GM18867 (cell line): ENCODE results near the gene POLR3A.

Experiments
- ATAC-seq: cut with Tn5 transposase; IDR thresholded peaks from one replicate; pipeline ENCODE4 v1.9.1; 2021; ENCODE audit warnings: mild to moderate bottlenecking, moderate library complexity; ENCODE audit not compliant: unreplicated experiment

Gene POLR3A

DNA sequence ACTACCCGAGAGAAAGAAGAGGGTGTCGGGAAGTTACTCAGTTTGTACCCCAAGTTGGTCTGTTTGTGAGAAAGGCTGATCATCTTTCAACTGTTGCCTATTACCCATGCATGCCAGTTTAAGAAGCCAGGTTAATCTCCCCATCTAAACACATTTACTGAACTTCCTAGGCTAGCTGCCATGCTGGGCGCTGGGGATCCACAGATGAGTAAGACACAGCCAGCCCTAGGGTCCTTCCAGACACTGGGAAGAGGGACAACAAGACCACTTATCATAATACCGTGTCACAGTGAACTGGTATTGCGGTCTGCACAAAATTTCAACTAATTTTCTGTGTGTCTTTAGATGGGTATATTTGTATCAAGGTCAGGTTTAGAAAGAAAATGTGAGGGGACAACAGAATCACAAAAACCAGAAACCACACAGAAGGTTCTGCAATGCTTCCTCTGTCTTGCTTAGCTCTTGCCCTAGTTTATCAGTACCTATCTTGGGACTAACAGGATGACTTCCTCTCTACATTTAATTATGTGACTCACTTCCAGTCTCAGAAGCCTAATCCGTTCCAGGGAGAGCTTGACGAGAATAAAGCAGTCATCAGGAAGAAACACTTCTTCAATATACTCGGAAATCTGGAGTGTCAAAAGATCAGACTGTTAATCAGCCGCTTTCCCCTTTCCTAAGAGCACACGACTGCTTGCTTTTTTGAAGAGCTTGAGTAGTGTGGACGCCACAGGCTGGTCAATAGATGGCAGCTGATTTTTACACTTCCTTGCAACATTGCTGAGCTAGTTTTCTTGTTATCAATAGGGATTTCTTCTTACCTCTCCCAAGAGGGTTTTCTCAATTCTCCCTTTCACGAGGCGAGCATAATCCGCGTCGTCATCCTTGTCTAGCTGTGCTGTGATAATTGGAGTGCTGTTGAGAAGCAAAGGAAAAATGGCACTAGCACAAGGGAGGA lies 45.7 kb downstream of the POLR3A start:
- ATAC-seq = no peak

DNA sequence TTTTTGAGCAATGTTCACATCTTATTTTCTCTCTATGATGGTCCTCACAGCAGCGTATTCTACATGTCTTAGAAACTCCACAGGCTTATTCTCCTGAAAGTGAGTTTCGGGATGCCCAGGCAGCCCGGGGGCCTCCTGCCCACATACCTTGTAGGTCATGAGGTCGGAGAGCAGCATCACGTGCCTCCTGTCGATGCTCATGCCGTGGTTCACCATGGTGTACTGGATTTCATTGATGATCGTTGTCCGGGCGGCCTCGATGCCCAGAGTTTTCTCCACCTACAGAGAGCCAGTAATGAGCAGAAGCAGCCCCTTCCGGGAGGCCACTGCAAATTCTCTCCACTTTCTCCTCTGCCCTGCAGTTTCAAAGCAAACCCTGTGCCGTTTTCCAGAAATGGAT lies 48.0 kb downstream of the POLR3A start:
- no peak for ATAC-seq

DNA sequence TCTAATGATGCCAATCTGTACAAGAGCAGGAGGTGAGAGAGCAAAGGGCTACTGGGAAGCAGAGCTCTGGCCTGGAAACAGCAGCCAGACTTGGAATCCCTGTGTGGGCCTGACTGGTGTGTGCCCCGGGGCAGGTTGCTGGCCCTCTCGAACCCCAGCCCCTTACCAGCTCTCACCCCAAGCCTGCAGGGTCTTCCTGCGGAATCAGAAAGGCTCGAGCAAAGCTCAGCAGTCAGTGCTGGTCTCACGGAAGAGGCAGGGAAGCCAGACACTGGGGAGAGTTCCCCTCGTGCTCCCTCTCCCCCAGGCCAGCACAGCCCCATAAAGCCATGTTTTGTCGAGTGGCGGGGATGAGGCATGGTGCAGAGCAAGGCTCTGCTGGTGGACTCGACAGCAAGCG lies 50.1 kb downstream of the POLR3A start:
- ATAC-seq = no peak

GRCh38 chr10:77978360-77978759 lies 51.0 kb downstream of the POLR3A start:
- ATAC-seq = no peak

- no peak for ATAC-seq
These were observed 51.4 kb downstream of the POLR3A start for GRCh38 chr10:77977934-77978333.

DNA sequence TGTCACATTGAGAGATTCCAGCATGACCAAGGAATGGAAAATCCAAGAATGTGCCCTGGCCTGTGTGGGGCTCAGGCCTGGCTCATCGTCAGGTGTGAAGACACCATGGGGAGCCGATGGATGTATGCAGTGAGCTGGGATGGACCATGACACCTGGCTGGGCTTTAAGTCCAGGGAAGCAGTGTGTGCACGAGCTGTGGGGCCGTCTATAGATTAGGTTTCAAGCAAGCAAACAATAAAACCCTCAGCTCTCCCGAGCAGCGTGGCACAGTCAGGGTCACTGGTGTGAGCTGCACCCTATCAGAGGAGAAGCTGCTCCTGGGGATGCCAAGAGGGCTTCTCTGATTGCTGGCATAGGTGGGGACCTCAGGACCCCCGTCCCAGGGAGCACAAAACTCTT lies 52.3 kb downstream of the POLR3A start:
- no peak for ATAC-seq

- ATAC-seq = no peak
These were observed 54.1 kb downstream of the POLR3A start for GRCh38 chr10:77975086-77975666.

GRCh38 chr10:77974396-77975074 lies 54.8 kb downstream of the POLR3A start:
- no peak for ATAC-seq

DNA sequence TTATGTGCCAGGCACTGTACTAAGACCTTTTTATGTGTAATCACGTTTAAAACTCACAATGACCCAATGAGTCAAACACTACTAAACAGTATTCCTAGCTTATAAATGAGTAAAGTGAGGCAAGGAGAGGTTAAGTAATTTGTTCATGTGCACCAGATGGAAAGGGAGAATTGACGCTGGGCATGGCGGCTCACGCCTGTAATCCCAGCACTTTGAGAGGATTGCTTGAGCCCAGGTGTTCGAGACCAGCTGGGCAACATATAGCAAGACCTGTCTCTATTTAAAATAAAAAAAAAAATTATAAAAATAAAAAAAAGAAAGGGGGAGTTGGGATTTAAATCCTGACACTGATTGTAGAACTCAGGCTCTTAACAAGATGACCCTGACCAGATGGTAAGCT lies 56.0 kb downstream of the POLR3A start:
- ATAC-seq = no peak

- no peak for ATAC-seq
These were observed 57.2 kb downstream of the POLR3A start for GRCh38 chr10:77972148-77972547.

DNA sequence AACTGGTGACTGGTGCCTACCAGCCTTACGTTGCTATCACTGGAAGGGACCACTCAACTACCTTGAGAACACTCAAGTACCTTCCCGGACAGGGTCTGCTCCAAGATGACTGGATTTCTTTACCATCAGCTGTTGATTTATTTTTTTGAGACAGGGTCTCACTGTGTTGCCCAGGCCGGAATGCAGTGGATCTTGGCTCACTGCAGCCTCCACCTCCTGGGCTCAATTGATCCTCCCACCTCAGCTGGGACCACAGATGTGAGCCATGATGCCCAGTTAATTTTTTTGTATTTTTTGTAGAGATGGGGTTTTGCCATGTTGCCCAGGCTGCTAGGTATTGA lies 57.5 kb downstream of the POLR3A start:
- no peak for ATAC-seq

DNA sequence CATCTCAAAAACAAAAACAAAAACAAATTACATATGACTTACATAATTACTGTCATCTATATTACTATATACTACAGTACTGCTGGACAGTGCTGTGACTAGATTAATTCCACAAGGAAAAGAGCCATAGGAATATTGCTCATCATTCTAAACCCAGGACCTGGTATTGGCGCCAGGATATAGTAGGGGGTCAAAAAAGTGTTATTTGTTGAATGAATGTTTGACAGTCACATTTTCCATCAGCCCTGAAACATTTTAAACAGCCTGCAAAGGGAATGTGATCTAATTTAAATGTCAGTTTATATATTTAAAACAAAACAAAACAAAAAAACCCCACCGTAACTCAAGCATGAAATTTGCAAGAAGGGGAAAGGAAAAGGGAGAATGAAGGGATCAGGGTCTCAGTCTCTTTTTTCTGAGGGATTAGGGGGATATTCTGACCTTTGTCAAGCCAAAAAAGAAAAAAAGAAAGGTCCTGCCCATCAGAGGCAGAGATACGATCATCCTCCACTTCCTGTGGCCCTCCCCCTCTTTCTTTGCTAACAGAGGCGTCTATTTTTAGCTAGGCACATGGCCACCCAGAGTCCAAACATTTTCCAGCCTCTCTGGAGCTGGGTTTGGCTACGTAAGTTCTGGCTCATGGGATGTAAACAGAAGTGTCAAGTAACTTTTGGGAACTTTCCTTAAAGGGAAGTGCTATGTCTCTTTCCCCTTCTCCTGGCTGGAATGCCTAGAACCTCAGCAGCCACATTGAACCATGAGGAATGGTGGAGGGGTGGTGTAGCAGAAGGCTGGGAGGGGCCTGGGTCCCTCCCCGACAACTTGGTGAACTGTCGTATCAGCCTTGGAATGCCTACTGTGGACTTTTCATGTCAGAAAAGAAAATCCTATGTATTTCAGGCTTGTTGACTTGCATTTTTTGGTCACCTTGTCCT lies 58.2 kb downstream of the POLR3A start:
- ATAC-seq = no peak

- no peak for ATAC-seq
These were observed 60.2 kb downstream of the POLR3A start for GRCh38 chr10:77969114-77969513.

- no peak for ATAC-seq
These were observed 61.7 kb downstream of the POLR3A start for GRCh38 chr10:77967611-77968022.

- ATAC-seq = no peak
These were observed 64.0 kb downstream of the POLR3A start for GRCh38 chr10:77965294-77965693.

DNA sequence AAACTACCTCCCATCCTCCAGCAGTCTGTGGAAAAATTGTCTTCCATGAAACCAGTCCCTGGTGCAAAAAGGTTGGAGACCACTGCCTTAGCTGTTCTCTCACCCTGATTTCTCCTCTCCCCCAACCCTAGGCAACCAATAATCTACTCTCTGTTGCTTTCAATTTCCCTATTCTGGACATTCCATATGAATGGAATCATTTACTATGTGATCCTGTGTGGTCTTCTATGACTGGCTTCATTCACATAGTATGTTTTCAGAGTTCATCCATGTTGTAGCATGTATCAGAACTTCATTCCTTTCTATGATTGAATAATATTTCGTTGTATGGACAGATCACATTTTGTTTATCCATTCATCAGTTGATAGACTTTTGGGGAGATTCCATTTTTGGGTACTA lies 64.5 kb downstream of the POLR3A start:
- no peak for ATAC-seq

DNA sequence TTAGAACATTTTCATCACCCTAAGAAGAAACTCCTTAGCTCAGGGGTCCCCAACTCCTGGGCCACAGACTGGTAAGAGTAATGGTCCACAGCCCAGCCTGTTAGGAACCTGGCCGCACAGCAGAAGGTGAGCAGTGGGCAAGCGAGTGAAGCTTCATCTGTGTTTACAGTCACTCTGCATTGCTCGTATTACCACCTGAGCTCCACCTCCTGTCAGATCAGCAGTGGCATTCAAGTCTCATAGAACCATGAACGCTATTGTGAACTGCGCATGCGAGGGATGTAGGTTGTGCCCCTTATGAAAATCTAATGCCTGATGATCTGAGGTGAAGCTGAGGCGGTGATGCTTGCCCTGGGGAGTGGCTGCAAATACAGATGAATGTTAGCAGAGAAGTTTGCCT lies 65.4 kb downstream of the POLR3A start:
- no peak for ATAC-seq

GRCh38 chr10:77962350-77963146 lies 66.8 kb downstream of the POLR3A start:
- ATAC-seq = no peak

DNA sequence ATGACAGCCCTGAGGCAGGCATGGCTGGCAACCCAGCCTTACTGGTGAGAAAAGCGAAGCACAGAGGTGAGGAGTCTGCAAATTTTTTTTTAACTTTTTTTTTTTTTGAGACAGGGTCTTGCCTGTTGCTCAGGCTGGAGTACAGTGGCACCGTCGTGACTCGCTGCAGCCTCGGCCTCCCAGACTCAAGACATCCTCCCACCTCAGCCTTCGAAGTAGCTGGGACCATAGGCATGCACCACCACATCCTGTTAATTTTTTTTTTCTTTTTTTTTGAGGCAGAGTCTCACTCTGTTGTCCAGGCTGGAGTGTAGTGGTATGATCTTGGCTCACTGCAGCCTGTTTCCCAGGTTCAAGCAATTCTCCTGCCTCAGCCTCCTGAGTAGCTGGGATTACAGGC lies 67.6 kb downstream of the POLR3A start:
- ATAC-seq = no peak

DNA sequence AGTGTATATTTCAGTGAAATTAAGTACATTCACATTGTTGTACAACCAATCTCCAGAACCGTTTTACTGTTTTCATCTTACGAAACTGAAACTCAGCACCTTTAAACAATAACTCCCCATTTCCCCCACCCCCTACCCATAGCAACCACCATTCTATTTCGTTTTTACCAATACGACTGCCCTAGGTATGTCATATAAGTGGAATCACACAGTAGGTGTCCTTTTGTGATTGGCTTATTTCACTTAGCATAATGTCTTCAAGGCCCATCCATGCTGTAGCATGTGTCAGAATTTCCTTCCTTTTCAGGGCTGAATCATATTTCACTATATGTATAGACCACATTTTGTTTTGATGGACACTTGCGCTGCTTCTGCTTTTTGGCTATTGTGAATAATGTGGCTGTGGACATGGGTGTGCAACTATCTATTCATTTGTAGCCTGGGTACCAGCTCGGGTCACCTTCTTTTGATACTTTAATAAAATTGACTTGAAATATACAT lies 68.4 kb downstream of the POLR3A start:
- ATAC-seq = no peak
